Esophagus muscularis mucosa (tissue), 3 donors: ENCODE data around the gene OSBPL10.

Experiments used
- CTCF ChIP-seq, 3 experiments: fragments of 200-600 bp in 2 of 3; fragments of 450-650 bp in 1 of 3; sonication (generic) in 2 of 3; IDR thresholded peaks; one replicate each; pipeline ENCODE4 v1.5.1; 2017 to 2019; ENCODE audit warnings: antibody characterized with exemption in 3 of 3, mild to moderate bottlenecking in 2 of 3, moderate library complexity in 1 of 3
- POLR2A ChIP-seq: fragments of 450-650 bp; IDR thresholded peaks from one replicate; pipeline ENCODE4 v1.6.1; 2017; ENCODE audit warnings: antibody characterized with exemption, moderate library complexity, mild to moderate bottlenecking, low read depth
- POLR2AphosphoS5 ChIP-seq, 2 donors: sonication (generic); formaldehyde crosslinking; IDR thresholded peaks; one replicate each; pipeline ENCODE4 v1.6.1; 2017; ENCODE audit warnings: antibody characterized with exemption in 2 of 2

DNA sequence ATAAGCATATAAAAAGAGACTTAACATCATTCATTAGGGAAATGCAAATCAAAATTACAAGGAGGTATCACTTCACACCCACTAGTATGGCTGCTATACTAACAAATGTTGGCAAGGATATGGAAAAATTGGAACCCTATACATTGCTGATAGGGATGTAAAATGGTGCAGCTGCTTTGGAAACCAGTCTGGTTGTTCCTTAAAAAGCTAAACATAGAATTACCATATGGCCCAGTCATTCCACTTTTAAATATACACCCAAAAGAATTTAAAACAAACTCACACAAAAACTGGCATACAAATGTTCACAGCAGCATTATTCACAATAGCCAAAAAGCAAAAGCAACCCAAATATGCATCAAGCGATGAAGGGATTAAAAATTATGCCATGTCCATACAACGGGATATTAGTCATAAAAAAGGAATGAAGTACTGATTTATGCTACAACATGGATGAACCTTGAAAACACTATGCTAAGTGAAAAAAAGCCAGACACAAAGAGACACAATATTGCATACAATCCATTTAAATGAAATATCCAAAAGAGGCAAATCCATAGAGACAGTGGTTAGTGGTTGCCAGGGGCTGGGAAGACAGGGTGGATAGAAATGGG is 118.3 kb downstream of the OSBPL10 start:
- TF ChIP-seq CTCF (IDR thresholded peaks at IDR 0.05) (no peak), POLR2A (no peak), POLR2AphosphoS5 (IDR thresholded peaks at IDR 0.05) (no peak)
